NCI-H774 (cell line): ENCODE results near the gene GPR61.

Experiments used
- DNase-seq: peaks from one replicate; lab custom pipeline; 2025; lab: John Stamatoyannopoulos, UW

Gene GPR61

GRCh38 chr1:109570414-109570813 lies 30.7 kb downstream of the GPR61 start:
- no peak for DNase-seq

GRCh38 chr1:109573785-109574184 lies 34.1 kb downstream of the GPR61 start:
- no peak for DNase-seq

- DNase-seq = no peak
Measured at GRCh38 chr1:109578947-109579443, 39.3 kb downstream of the GPR61 start.

GRCh38 chr1:109579491-109579890 lies 39.8 kb downstream of the GPR61 start:
- DNase-seq = no peak

- DNase-seq = no peak
Measured at GRCh38 chr1:109582021-109582420, 42.3 kb downstream of the GPR61 start.

GRCh38 chr1:109584766-109585165 lies 45.1 kb downstream of the GPR61 start:
- DNase-seq = no peak

- no peak for DNase-seq
Measured at GRCh38 chr1:109586055-109586454, 46.4 kb downstream of the GPR61 start.

GRCh38 chr1:109589177-109589576 lies 49.5 kb downstream of the GPR61 start:
- DNase-seq = no peak

GRCh38 chr1:109589679-109590078 lies 50.0 kb downstream of the GPR61 start:
- no peak for DNase-seq

GRCh38 chr1:109592916-109593315 lies 53.2 kb downstream of the GPR61 start:
- DNase-seq = no peak

GRCh38 chr1:109595531-109595930 lies 55.9 kb downstream of the GPR61 start:
- no peak for DNase-seq
